Central memory CD8-positive, alpha-beta T cell (primary cell): Measurements from ENCODE around the gene PIN1.

Experiments used
- ATAC-seq: fragments of 150-1000 bp; cut with Tn5 transposase; replicated peaks from 2 replicates; pipeline ENCODE4 v1.10.0; 2022; ENCODE audit warnings: mild to moderate bottlenecking, moderate FRiP score, moderate number of reproducible peaks; ENCODE audit not compliant: poor library complexity, severe bottlenecking; ENCODE audit errors: extremely low read depth
- DNase-seq, 2 donors: peaks; one replicate each; pipeline ENCODE4 v3.0.0; 2021; ENCODE audit warnings: low spot score in 2 of 2
- H3K27ac Mint-ChIP-seq: one replicate; pipeline ENCODE4 v1.8.0; 2022; ENCODE audit warnings: low read depth, mild to moderate bottlenecking, moderate library complexity, mixed read lengths
- H3K27me3 Mint-ChIP-seq: one replicate; pipeline ENCODE4 v1.8.0; 2022; ENCODE audit warnings: mixed read lengths
- H3K36me3 Mint-ChIP-seq: one replicate; pipeline ENCODE4 v1.8.0; 2022; ENCODE audit warnings: mild to moderate bottlenecking, moderate library complexity, mixed read lengths; ENCODE audit not compliant: insufficient read depth
- H3K4me1 Mint-ChIP-seq: one replicate; pipeline ENCODE4 v1.8.0; 2022; ENCODE audit warnings: mixed read lengths
- H3K4me3 Mint-ChIP-seq: one replicate; pipeline ENCODE4 v1.8.0; 2022; ENCODE audit warnings: mild to moderate bottlenecking, moderate library complexity, mixed read lengths
- H3K9me3 Mint-ChIP-seq: one replicate; pipeline ENCODE4 v1.8.0; 2022; ENCODE audit warnings: mixed read lengths

PIN1 gene

GRCh38 chr19:9849791-9850190 lies 14.7 kb downstream of the PIN1 start:
- H3K27ac Mint-ChIP-seq, result no peak overlapping the region
- H3K27me3 Mint-ChIP-seq, result no peaks in the 10 kb centered on the region
- H3K36me3 Mint-ChIP-seq, result peaks cover 9% of the 10 kb centered on the region
- DNase-seq (no peak), ATAC-seq (no peak)
- H3K4me1 Mint-ChIP-seq, result peaks cover 33% of the 10 kb centered on the region
- no peaks in the 10 kb centered on the region for H3K9me3 Mint-ChIP-seq
- H3K4me3 Mint-ChIP-seq, result no peak overlapping the region

- no peak overlapping the region for H3K27ac Mint-ChIP-seq
- no peaks in the 10 kb centered on the region for H3K9me3 Mint-ChIP-seq
- ATAC-seq (no peak), DNase-seq (no peak)
- no peak overlapping the region for H3K4me3 Mint-ChIP-seq
- peaks cover 7% of the 10 kb centered on the region for H3K36me3 Mint-ChIP-seq
- peaks cover 27% of the 10 kb centered on the region for H3K4me1 Mint-ChIP-seq
- H3K27me3 Mint-ChIP-seq, result no peaks in the 10 kb centered on the region
Observed at GRCh38 chr19:9850235-9850959, 15.3 kb downstream of the PIN1 start.

GRCh38 chr19:9854282-9854846 lies 19.2 kb downstream of the PIN1 start:
- no peaks in the 10 kb centered on the region for H3K9me3 Mint-ChIP-seq

GRCh38 chr19:9856609-9857008 lies 21.5 kb downstream of the PIN1 start:
- peaks cover 52% of the 10 kb centered on the region for H3K4me1 Mint-ChIP-seq

More at GRCh38 chr19:9854282-9854846, 19.2 kb downstream of the PIN1 start:
- no peaks in the 10 kb centered on the region for H3K27me3 Mint-ChIP-seq
- H3K36me3 Mint-ChIP-seq, result peaks cover 10% of the 10 kb centered on the region
- ATAC-seq (no peak), DNase-seq (no peak)
- H3K4me1 Mint-ChIP-seq, result peaks cover 43% of the 10 kb centered on the region
- no peak overlapping the region for H3K27ac Mint-ChIP-seq
- peak overlapping the region; percentile 6 for H3K4me3 Mint-ChIP-seq

GRCh38 chr19:9857076-9857721 lies 22.1 kb downstream of the PIN1 start:
- H3K27ac Mint-ChIP-seq, result peak overlapping the region; percentile 83
- H3K9me3 Mint-ChIP-seq, result no peaks in the 10 kb centered on the region
- no peak for ATAC-seq
- peaks cover 9% of the 10 kb centered on the region for H3K36me3 Mint-ChIP-seq
- H3K27me3 Mint-ChIP-seq, result no peaks in the 10 kb centered on the region
- H3K4me3 Mint-ChIP-seq, result peak overlapping the region; percentile 81
- H3K4me1 Mint-ChIP-seq, result peaks cover 58% of the 10 kb centered on the region
- DNase-seq, result no peak

More at GRCh38 chr19:9856609-9857008, 21.5 kb downstream of the PIN1 start:
- peak overlapping the region; percentile 83 for H3K27ac Mint-ChIP-seq
- DNase-seq, result no peak
- no peaks in the 10 kb centered on the region for H3K9me3 Mint-ChIP-seq
- H3K4me3 Mint-ChIP-seq, result peak overlapping the region; percentile 81
- no peaks in the 10 kb centered on the region for H3K27me3 Mint-ChIP-seq
- ATAC-seq, result no peak
- H3K36me3 Mint-ChIP-seq, result peaks cover 9% of the 10 kb centered on the region

- H3K27ac Mint-ChIP-seq, result peak overlapping the region; percentile 83
- H3K9me3 Mint-ChIP-seq, result no peaks in the 10 kb centered on the region
- peaks cover 9% of the 10 kb centered on the region for H3K36me3 Mint-ChIP-seq
- peak; percentile 84 for ATAC-seq
- no peaks in the 10 kb centered on the region for H3K27me3 Mint-ChIP-seq
- DNase-seq, result no peak
- peak overlapping the region; percentile 81 for H3K4me3 Mint-ChIP-seq
- peaks cover 67% of the 10 kb centered on the region for H3K4me1 Mint-ChIP-seq
Observed at GRCh38 chr19:9857920-9858746, 23.0 kb downstream of the PIN1 start.

- H3K36me3 Mint-ChIP-seq, result peaks cover 10% of the 10 kb centered on the region
- H3K4me3 Mint-ChIP-seq, result peak overlapping the region; percentile 81
- no peak for DNase-seq
- H3K27ac Mint-ChIP-seq, result peak overlapping the region; percentile 83
- no peaks in the 10 kb centered on the region for H3K9me3 Mint-ChIP-seq
- H3K27me3 Mint-ChIP-seq, result no peaks in the 10 kb centered on the region
- H3K4me1 Mint-ChIP-seq, result peaks cover 70% of the 10 kb centered on the region
- ATAC-seq, result no peak
Observed at GRCh38 chr19:9858766-9859165, 23.6 kb downstream of the PIN1 start.

GRCh38 chr19:9860407-9860806 lies 25.3 kb downstream of the PIN1 start:
- DNase-seq, result no peak
- ATAC-seq, result no peak
- Mint-ChIP-seq H3K4me1 (peaks cover 71% of the 10 kb centered on the region), H3K27me3 (no peaks in the 10 kb centered on the region), H3K27ac (no peak overlapping the region), H3K4me3 (no peak overlapping the region), H3K36me3 (peaks cover 8% of the 10 kb centered on the region), H3K9me3 (no peaks in the 10 kb centered on the region)

- Mint-ChIP-seq H3K27ac (peak overlapping the region; percentile 89), H3K4me1 (peaks cover 75% of the 10 kb centered on the region)
- ATAC-seq, result no peak
Observed at GRCh38 chr19:9861503-9861902, 26.4 kb downstream of the PIN1 start.

GRCh38 chr19:9862938-9863337 lies 27.8 kb downstream of the PIN1 start:
- H3K9me3 Mint-ChIP-seq, result no peaks in the 10 kb centered on the region
- peaks cover 70% of the 10 kb centered on the region for H3K4me1 Mint-ChIP-seq
- no peaks in the 10 kb centered on the region for H3K27me3 Mint-ChIP-seq
- DNase-seq, result no peak
- peak overlapping the region; percentile 63 for H3K4me3 Mint-ChIP-seq
- peak; percentile 45 for ATAC-seq
- H3K36me3 Mint-ChIP-seq, result peaks cover 7% of the 10 kb centered on the region
- peak overlapping the region; percentile 89 for H3K27ac Mint-ChIP-seq

More at GRCh38 chr19:9861503-9861902, 26.4 kb downstream of the PIN1 start:
- Mint-ChIP-seq H3K4me3 (no peak overlapping the region), H3K36me3 (peaks cover 7% of the 10 kb centered on the region), H3K9me3 (no peaks in the 10 kb centered on the region), H3K27me3 (no peaks in the 10 kb centered on the region)
- no peak for DNase-seq

- DNase-seq (no peak), ATAC-seq (no peak)
- Mint-ChIP-seq H3K27me3 (no peaks in the 10 kb centered on the region), H3K4me3 (peak overlapping the region; percentile 63), H3K36me3 (peaks cover 7% of the 10 kb centered on the region), H3K27ac (no peak overlapping the region), H3K4me1 (peaks cover 62% of the 10 kb centered on the region), H3K9me3 (no peaks in the 10 kb centered on the region)
Observed at GRCh38 chr19:9863759-9864158, 28.6 kb downstream of the PIN1 start.

- DNase-seq, result peak in 1 of 2 donors; percentile 45
- H3K4me3 Mint-ChIP-seq, result peak overlapping the region; percentile 55
- ATAC-seq, result peak; percentile 95
- H3K36me3 Mint-ChIP-seq, result peaks cover 5% of the 10 kb centered on the region
- H3K27ac Mint-ChIP-seq, result no peak overlapping the region
- H3K4me1 Mint-ChIP-seq, result peaks cover 52% of the 10 kb centered on the region
- H3K27me3 Mint-ChIP-seq, result no peaks in the 10 kb centered on the region
- H3K9me3 Mint-ChIP-seq, result no peaks in the 10 kb centered on the region
Observed at GRCh38 chr19:9865732-9866501, 30.8 kb downstream of the PIN1 start.
